Fibroblast of villous mesenchyme (primary cell): ENCODE results near the gene GPR156. TPM values are rescaled to one million over a fixed set of nuclear protein-coding genes. Genes with fewer than 3 reads are reported as not detected.
A peak's percentile ranks its signal among the peaks of the same experiment; 100 is the strongest.

Experiments used
- DNase-seq: peaks from one replicate; pipeline ENCODE4 v3.0.0-alpha.2; 2010; ENCODE audit warnings: low read depth
- H3K4me3 ChIP-seq: 2 replicates; pipeline ENCODE4 v1.5.1; 2011; ENCODE audit warnings: low read depth, mild to moderate bottlenecking, low read length
- CTCF ChIP-seq: IDR thresholded peaks from 2 replicates; pipeline ENCODE4 v1.5.1; 2012; ENCODE audit warnings: low read depth, mild to moderate bottlenecking, low read length; ENCODE audit not compliant: insufficient read depth
- total RNA-seq: library from RNA; depleted of rRNA; stranded (reverse); fragments of >200 nt; gene quantifications from 2 replicates; pipeline ENCODE4 v1.2.3, GENCODE V29; 2012

Gene GPR156
- total RNA-seq, 1 donor: 0.43 TPM

- no peak for TF ChIP-seq CTCF
Observed at GRCh38 chr3:120289636-120290035, 4.6 kb upstream of the GPR156 start.

GRCh38 chr3:120286465-120286864 lies 1.4 kb upstream of the GPR156 start:
- no peak overlapping the region for H3K4me3 ChIP-seq
- DNase-seq: no peak
- TF ChIP-seq CTCF: no peak

More at GRCh38 chr3:120289636-120290035, 4.6 kb upstream of the GPR156 start:
- DNase-seq: no peak
- no peak overlapping the region for H3K4me3 ChIP-seq

GRCh38 chr3:120285508-120285841 lies 453 bp upstream of the GPR156 start:
- DNase-seq: no peak
- TF ChIP-seq CTCF: no peak
- H3K4me3 ChIP-seq: peak overlapping the region; percentile 48

GRCh38 chr3:120281261-120281660 lies 3.8 kb downstream of the GPR156 start:
- no peak for TF ChIP-seq CTCF
- H3K4me3 ChIP-seq: no peak overlapping the region
- no peak for DNase-seq

GRCh38 chr3:120280566-120280965 lies 4.5 kb downstream of the GPR156 start:
- TF ChIP-seq CTCF: no peak
- DNase-seq: no peak
- no peak overlapping the region for H3K4me3 ChIP-seq

- no peak overlapping the region for H3K4me3 ChIP-seq
- no peak for TF ChIP-seq CTCF
- no peak for DNase-seq
Observed at GRCh38 chr3:120280026-120280425, 5.0 kb downstream of the GPR156 start.

GRCh38 chr3:120276767-120277166 lies 8.3 kb downstream of the GPR156 start:
- no peak for DNase-seq
- no peak overlapping the region for H3K4me3 ChIP-seq
- TF ChIP-seq CTCF: no peak
